Raji (cell line): ENCODE results near the gene PCBP3.

Experiments
- POLR2A ChIP-seq: IDR thresholded peaks from 2 replicates; pipeline ENCODE4 v1.6.1; 2011; ENCODE audit warnings: low read depth, low read length, control low read depth; ENCODE audit not compliant: insufficient read depth

PCBP3 gene

GRCh38 chr21:45875881-45876280, 232.4 kb downstream of the PCBP3 start:
- TF ChIP-seq POLR2A = no peak

- TF ChIP-seq POLR2A = no peak
Observed at GRCh38 chr21:45876381-45877170, 233.1 kb downstream of the PCBP3 start.

- no peak for TF ChIP-seq POLR2A
Observed at GRCh38 chr21:45877171-45877438, 233.6 kb downstream of the PCBP3 start.

GRCh38 chr21:45877821-45878469, 234.4 kb downstream of the PCBP3 start:
- TF ChIP-seq POLR2A = no peak

- TF ChIP-seq POLR2A = no peak
Observed at GRCh38 chr21:45880097-45881068, 236.9 kb downstream of the PCBP3 start.

GRCh38 chr21:45882645-45883044, 239.1 kb downstream of the PCBP3 start:
- TF ChIP-seq POLR2A = no peak

- no peak for TF ChIP-seq POLR2A
Observed at GRCh38 chr21:45883090-45883489, 239.6 kb downstream of the PCBP3 start.

GRCh38 chr21:45885597-45885929, 242.0 kb downstream of the PCBP3 start:
- no peak for TF ChIP-seq POLR2A

GRCh38 chr21:45886610-45887026, 243.1 kb downstream of the PCBP3 start:
- TF ChIP-seq POLR2A = no peak

- TF ChIP-seq POLR2A = no peak
Observed at GRCh38 chr21:45887120-45887611, 243.6 kb downstream of the PCBP3 start.

GRCh38 chr21:45887788-45888187, 244.3 kb downstream of the PCBP3 start:
- TF ChIP-seq POLR2A = no peak

GRCh38 chr21:45888386-45889009, 245.0 kb downstream of the PCBP3 start:
- no peak for TF ChIP-seq POLR2A

- no peak for TF ChIP-seq POLR2A
Observed at GRCh38 chr21:45889256-45889655, 245.7 kb downstream of the PCBP3 start.

GRCh38 chr21:45889961-45890360, 246.4 kb downstream of the PCBP3 start:
- no peak for TF ChIP-seq POLR2A
